ENCODE data around the gene MED16. TPM values are rescaled to one million over a fixed set of nuclear protein-coding genes. Genes with fewer than 3 reads are reported as not detected.

MED16 gene
- total RNA-seq, 6 experiments from 2014 or later, result 32.0 to 35.7 (median 33.3) TPM

DNA sequence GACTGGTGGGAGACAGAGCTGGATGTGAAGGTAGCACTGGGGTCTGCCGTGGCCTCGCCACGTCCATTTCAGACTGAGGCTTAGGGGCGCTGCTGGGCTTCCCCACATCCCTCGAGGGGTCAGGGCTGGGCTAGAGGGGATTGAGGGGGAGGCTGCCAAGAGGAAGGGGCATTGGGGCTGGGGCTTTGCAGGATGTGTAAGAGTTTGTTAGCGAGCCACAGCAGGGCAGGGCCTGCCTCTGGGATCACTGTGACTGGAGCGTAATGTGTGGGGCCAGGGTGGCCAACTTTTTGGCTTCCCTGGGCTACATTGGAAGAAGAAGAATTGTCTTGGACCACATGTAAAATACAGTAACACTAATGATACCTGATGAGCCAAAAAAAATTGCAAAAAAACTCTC is 46.9 kb upstream of the MED16 start:
- Histone ChIP-seq H3K27me3 (no peaks in the 10 kb centered on the region), H3K4me1 (peaks cover 2 to 28% (median 16%) of the 10 kb centered on the region in 4 donors), H3K27ac (peak overlapping the region in 1 of 3 donors; percentile 72), H3K36me3 (no peaks in the 10 kb centered on the region), H3K9me3 (no peaks in the 10 kb centered on the region), H3K4me3 (no peak overlapping the region)
- DNase-seq (no peak), ATAC-seq (no peak)
- 86% methylated on average over 3 of the region's 7 CpGs for WGBS (ENCODE audit: insufficient coverage, low coverage, low lambda C conversion rate, missing lambda C conversion rate)
- intact Hi-C loops (cut with DNase I), result loop anchor here in 1 of 2 donors (5.0 kb wide), 1 partner anchor 37 kb away; no protein-coding TSS in a partner anchor
- TF ChIP-seq, protein P1, sequence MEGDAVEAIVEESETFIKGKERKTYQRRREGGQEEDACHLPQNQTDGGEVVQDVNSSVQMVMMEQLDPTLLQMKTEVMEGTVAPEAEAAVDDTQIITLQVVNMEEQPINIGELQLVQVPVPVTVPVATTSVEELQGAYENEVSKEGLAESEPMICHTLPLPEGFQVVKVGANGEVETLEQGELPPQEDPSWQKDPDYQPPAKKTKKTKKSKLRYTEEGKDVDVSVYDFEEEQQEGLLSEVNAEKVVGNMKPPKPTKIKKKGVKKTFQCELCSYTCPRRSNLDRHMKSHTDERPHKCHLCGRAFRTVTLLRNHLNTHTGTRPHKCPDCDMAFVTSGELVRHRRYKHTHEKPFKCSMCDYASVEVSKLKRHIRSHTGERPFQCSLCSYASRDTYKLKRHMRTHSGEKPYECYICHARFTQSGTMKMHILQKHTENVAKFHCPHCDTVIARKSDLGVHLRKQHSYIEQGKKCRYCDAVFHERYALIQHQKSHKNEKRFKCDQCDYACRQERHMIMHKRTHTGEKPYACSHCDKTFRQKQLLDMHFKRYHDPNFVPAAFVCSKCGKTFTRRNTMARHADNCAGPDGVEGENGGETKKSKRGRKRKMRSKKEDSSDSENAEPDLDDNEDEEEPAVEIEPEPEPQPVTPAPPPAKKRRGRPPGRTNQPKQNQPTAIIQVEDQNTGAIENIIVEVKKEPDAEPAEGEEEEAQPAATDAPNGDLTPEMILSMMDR (IDR thresholded peaks at IDR 0.05), result no peak
- no peak for TF ChIP-seq POLR2A (IDR thresholded peaks at IDR 0.05)

DNA sequence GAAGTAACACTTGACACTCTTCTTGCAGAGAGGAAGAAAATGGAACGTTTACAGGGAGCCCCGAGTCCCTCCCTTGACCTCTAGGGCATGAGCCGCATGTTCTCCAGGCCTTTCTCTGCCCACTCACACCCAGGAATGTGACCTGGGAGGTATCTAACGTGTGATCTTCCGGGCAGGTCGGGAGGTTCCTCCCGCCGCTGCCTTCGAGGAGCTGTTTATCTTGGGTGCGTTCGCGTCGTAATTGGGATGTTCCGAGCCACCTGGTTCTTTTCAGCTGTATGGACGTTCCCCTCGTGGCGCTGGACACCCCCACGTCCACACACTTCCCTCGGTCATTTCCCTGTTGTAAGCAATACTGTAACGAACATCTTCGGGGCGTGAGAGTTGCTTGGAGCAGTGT is 46.5 kb upstream of the MED16 start:
- no peaks in the 10 kb centered on the region for H3K9me3 ChIP-seq
- intact Hi-C loops (cut with DNase I), result no loop called here
- no peak overlapping the region for H3K4me3 ChIP-seq
- no peak overlapping the region for H3K27ac ChIP-seq
- WGBS (ENCODE audit: insufficient coverage, low coverage, low lambda C conversion rate, missing lambda C conversion rate), result 86% methylated on average over 19 of the region's 22 CpGs
- TF ChIP-seq, protein P1 (IDR thresholded peaks at IDR 0.05), result no peak
- no peak for TF ChIP-seq POLR2A (IDR thresholded peaks at IDR 0.05)
- H3K36me3 ChIP-seq, result no peaks in the 10 kb centered on the region
- H3K27me3 ChIP-seq, result no peaks in the 10 kb centered on the region
- DNase-seq, result no peak
- no peak for ATAC-seq
- H3K4me1 ChIP-seq, result peaks cover 2 to 32% (median 20%) of the 10 kb centered on the region in 4 donors

DNA sequence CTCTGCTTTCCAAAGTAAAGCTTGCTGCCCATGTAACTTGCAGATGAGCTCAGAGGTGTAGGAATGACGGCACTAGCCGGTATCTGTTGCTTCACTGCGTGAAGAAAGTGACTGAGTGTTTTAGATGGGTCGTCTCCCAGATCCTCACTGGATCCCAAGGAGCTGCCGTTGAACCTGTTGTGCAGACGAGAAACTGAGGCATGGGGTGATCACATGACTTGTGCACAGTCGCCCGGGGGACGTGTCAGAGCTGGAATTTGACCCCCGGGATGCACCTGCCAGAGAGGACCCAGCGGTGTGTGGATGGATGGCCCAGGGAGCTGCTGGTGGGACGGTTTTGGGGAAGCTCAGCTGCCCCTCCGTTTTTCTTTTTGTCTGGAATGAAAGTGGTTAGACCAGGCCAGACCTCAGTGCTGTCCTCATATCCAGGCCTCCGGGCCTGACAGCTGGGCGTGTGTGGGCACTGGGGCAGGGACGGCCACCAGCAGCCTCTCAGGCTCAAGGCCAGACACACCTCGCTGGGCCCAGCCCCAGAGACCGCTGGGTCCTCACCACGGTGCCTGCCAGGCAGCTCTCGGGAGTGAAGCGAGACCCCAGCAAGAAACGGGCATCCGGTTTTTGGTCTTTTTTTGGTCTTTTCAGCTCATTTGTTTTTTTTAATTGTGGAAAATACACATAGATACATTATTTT is 45.4 kb upstream of the MED16 start:
- H3K9me3 ChIP-seq, result no peaks in the 10 kb centered on the region
- TF ChIP-seq POLR2A (IDR thresholded peaks at IDR 0.05), result no peak
- TF ChIP-seq, protein P1 (IDR thresholded peaks at IDR 0.05), result no peak
- H3K27ac ChIP-seq, result no peak overlapping the region
- ATAC-seq, result no peak
- WGBS (ENCODE audit: insufficient coverage, low coverage, low lambda C conversion rate, missing lambda C conversion rate), result 91% methylated on average over 10 of the region's 23 CpGs
- intact Hi-C loops (cut with DNase I), result no loop called here
- no peaks in the 10 kb centered on the region for H3K36me3 ChIP-seq
- peaks cover 2 to 42% (median 28%) of the 10 kb centered on the region in 4 donors for H3K4me1 ChIP-seq
- no peaks in the 10 kb centered on the region for H3K27me3 ChIP-seq
- DNase-seq, result no peak
- no peak overlapping the region for H3K4me3 ChIP-seq

DNA sequence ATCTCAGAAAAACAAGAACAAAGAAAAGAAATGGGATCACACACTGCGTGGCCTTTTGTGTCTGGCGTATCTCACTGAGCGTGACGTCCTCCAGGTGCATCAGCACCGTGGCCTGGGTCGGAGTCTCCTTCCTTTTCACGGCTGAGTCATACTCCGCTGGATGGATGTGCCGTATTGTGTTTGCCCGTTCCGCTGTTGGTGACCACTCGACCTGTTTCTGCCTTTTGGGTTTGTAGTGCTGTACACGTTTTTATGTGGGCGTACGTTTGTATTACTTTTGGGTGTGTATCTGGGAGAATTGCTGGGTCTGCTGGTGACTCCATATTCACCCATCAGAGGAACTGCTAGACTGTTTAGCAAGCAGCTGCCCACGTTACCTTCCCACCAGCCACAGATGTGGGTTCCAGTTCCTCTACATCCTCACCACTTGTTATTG is 44.3 kb upstream of the MED16 start:
- H3K4me3 ChIP-seq, result no peak overlapping the region
- H3K9me3 ChIP-seq, result no peaks in the 10 kb centered on the region
- intact Hi-C loops (cut with DNase I), result no loop called here
- H3K4me1 ChIP-seq, result peaks cover 2 to 44% (median 29%) of the 10 kb centered on the region in 4 donors
- no peaks in the 10 kb centered on the region for H3K27me3 ChIP-seq
- TF ChIP-seq, protein P1 (IDR thresholded peaks at IDR 0.05), result no peak
- TF ChIP-seq POLR2A (IDR thresholded peaks at IDR 0.05), result no peak
- no peak overlapping the region for H3K27ac ChIP-seq
- 78% methylated on average over 14 of the region's 16 CpGs for WGBS (ENCODE audit: insufficient coverage, low coverage, low lambda C conversion rate, missing lambda C conversion rate)
- H3K36me3 ChIP-seq, result no peaks in the 10 kb centered on the region
- DNase-seq (no peak), ATAC-seq (no peak)

Data from right lobe of liver (tissue), 6 donors.